ENCODE results near the gene RTN3. TPM values are rescaled to one million over a fixed set of nuclear protein-coding genes. Genes with fewer than 3 reads are reported as not detected.

RTN3 gene
- total and polyA plus RNA-seq, 9 of the 15 experiments (the other 6 are each of a cell fraction or from before 2014, with no cell fraction given), result 41.6 to 169 (median 93.5) TPM

- TF ChIP-seq ZNF592 (IDR thresholded peaks at IDR 0.05) (peak; percentile 71), USF1 (CRISPR knock-in tag; IDR thresholded peaks at IDR 0.05) (peak; percentile 95), LCOR (CRISPR knock-in tag; IDR thresholded peaks at IDR 0.05) (0 out of 2 replicates have a peak, but pooled peaks have one; percentile 43), KLF1 (tag; IDR thresholded peaks at IDR 0.05) (no peak), PRDM10 (IDR thresholded peaks at IDR 0.05; ENCODE audit: partially characterized antibody) (peak; percentile 5), ZNF589 (CRISPR knock-in tag; IDR thresholded peaks at IDR 0.05; ENCODE audit: low read depth) (no peak), TOE1 (IDR thresholded peaks at IDR 0.05; ENCODE audit: borderline replicate concordance) (peak; percentile 87), TOE1 (CRISPR knock-in tag; IDR thresholded peaks at IDR 0.05; ENCODE audit: borderline replicate concordance, low read depth) (no peak), ATF7 (IDR thresholded peaks at IDR 0.05) (0 out of 2 replicates have a peak, but pooled peaks have one; percentile 26), EZH2 (IDR thresholded peaks at IDR 0.05; ENCODE audit: borderline replicate concordance, low read depth, low read length) (no peak), MECOM (CRISPR knock-in tag; IDR thresholded peaks at IDR 0.05) (no peak), CHAMP1 (IDR thresholded peaks at IDR 0.05) (no peak), CCAR2 (IDR thresholded peaks at IDR 0.05; ENCODE audit: low read depth, low read length) (no peak)
Measured at GRCh38 chr11:63802637-63803414, 121.5 kb downstream of the RTN3 start (continued).

All from K562 (cell line).